GM23338 (cell line): ENCODE results near the gene RPRML. TPM values are rescaled to one million over a fixed set of nuclear protein-coding genes. Genes with fewer than 3 reads are reported as not detected.

Experiments
- ATAC-seq: fragments of 200-7000 bp; cut with Tn5 transposase; 3 replicates; pipeline ENCODE4 v1.9.1; 2020
- DNase-seq: peaks from one replicate; pipeline ENCODE4 v3.0.0-alpha.2; 2015; ENCODE audit warnings: low spot score
- H2AFZ ChIP-seq: fragments of 200-600 bp; sonication (generic); 2 replicates; pipeline ENCODE4 v1.8.0; 2016; ENCODE audit warnings: antibody characterized with exemption, mild to moderate bottlenecking, moderate library complexity
- H3F3A ChIP-seq: fragments of 200-600 bp; sonication (generic); replicated peaks from 2 replicates; pipeline ENCODE4 v1.8.0; 2017; ENCODE audit warnings: antibody characterized with exemption, mixed run types, low read depth
- H3K27ac ChIP-seq: fragments of 200-600 bp; sonication (generic); 2 replicates; pipeline ENCODE4 v1.6.1; 2016; ENCODE audit warnings: low read depth
- H3K27me3 ChIP-seq: fragments of 200-600 bp; sonication (generic); 2 replicates; pipeline ENCODE4 v1.8.0; 2016; ENCODE audit warnings: mild to moderate bottlenecking, mixed run types, moderate library complexity; ENCODE audit not compliant: insufficient read depth
- H3K36me3 ChIP-seq: fragments of 200-600 bp; sonication (generic); 2 replicates; pipeline ENCODE4 v1.8.0; 2016; ENCODE audit warnings: mild to moderate bottlenecking; ENCODE audit not compliant: insufficient read depth
- H3K4me1 ChIP-seq: fragments of 200-600 bp; sonication (generic); 2 replicates; pipeline ENCODE4 v1.8.0; 2016; ENCODE audit warnings: mild to moderate bottlenecking, moderate library complexity; ENCODE audit not compliant: insufficient read depth
- H3K4me2 ChIP-seq: fragments of 200-600 bp; sonication (generic); 2 replicates; pipeline ENCODE4 v1.7.1; 2017; ENCODE audit warnings: mixed run types
- H3K4me3 ChIP-seq: fragments of 200-600 bp; sonication (generic); 2 replicates; pipeline ENCODE4 v1.6.1; 2016; ENCODE audit warnings: mixed run types
- H3K79me2 ChIP-seq: fragments of 200-600 bp; sonication (generic); replicated peaks from 2 replicates; pipeline ENCODE4 v1.8.0; 2017; ENCODE audit warnings: mild to moderate bottlenecking; ENCODE audit not compliant: insufficient read depth
- H3K9me2 ChIP-seq: fragments of 200-600 bp; sonication (generic); 2 replicates; pipeline ENCODE4 v1.8.0; 2017; ENCODE audit not compliant: insufficient read depth
- H4K20me1 ChIP-seq: fragments of 200-600 bp; sonication (generic); replicated peaks from 2 replicates; pipeline ENCODE4 v1.8.0; 2017; ENCODE audit warnings: mild to moderate bottlenecking; ENCODE audit not compliant: insufficient read depth
- H3K27ac Mint-ChIP-seq: 2 replicates; pipeline ENCODE4 v1.8.0; 2020; ENCODE audit warnings: inconsistent platforms, mild to moderate bottlenecking, moderate library complexity, mixed read lengths
- H3K27me3 Mint-ChIP-seq: 3 replicates; pipeline ENCODE4 v1.8.0; 2022; ENCODE audit warnings: low read depth, mild to moderate bottlenecking, moderate library complexity, mixed read lengths, inconsistent platforms; ENCODE audit not compliant: insufficient read depth, poor library complexity
- H3K36me3 Mint-ChIP-seq: 3 replicates; pipeline ENCODE4 v1.8.0; 2021; ENCODE audit warnings: low read depth, mild to moderate bottlenecking, inconsistent platforms, moderate library complexity, mixed read lengths
- H3K4me1 Mint-ChIP-seq: 3 replicates; pipeline ENCODE4 v1.8.0; 2020; ENCODE audit warnings: mild to moderate bottlenecking, inconsistent platforms, mixed read lengths
- H3K4me3 Mint-ChIP-seq: 3 replicates; pipeline ENCODE4 v1.8.0; 2021; ENCODE audit warnings: moderate library complexity, mild to moderate bottlenecking, inconsistent platforms, mixed read lengths
- H3K9me3 Mint-ChIP-seq: 3 replicates; pipeline ENCODE4 v1.8.0; 2020; ENCODE audit warnings: moderate library complexity, mild to moderate bottlenecking, inconsistent platforms, mixed read lengths
- CREB1 ChIP-seq: fragments of 250-450 bp; sonication (Bioruptor Pico); IDR thresholded peaks from 2 replicates; pipeline ENCODE4 v1.5.0; 2020; ENCODE audit warnings: low read depth, mild to moderate bottlenecking, moderate library complexity
- EZH2 ChIP-seq: fragments of 200-600 bp; sonication (generic); IDR thresholded peaks from one replicate; pipeline ENCODE4 v1.8.0; 2017; ENCODE audit warnings: antibody characterized with exemption, mild to moderate bottlenecking, low read depth; ENCODE audit not compliant: unreplicated experiment
- EZH2phosphoT487 ChIP-seq: fragments of 200-600 bp; sonication (generic); IDR thresholded peaks from one replicate; pipeline ENCODE4 v1.8.1; 2018; ENCODE audit warnings: antibody characterized with exemption; ENCODE audit not compliant: unreplicated experiment
- JUNB ChIP-seq: IDR thresholded peaks from one replicate; pipeline ENCODE4 v1.6.1; 2016; ENCODE audit warnings: antibody characterized with exemption; ENCODE audit not compliant: unreplicated experiment
- NANOG ChIP-seq: IDR thresholded peaks from 2 replicates; pipeline ENCODE4 v1.6.1; 2016; ENCODE audit warnings: antibody characterized with exemption, borderline replicate concordance
- STAT1 ChIP-seq: IDR thresholded peaks from one replicate; pipeline ENCODE4 v1.6.1; 2016; ENCODE audit warnings: antibody characterized with exemption; ENCODE audit not compliant: unreplicated experiment
- ZNF114 ChIP-seq: fragments of 250-450 bp; sonication (Bioruptor Pico); IDR thresholded peaks from 2 replicates; pipeline ENCODE4 v1.5.0; 2020; ENCODE audit warnings: mild to moderate bottlenecking, moderate library complexity
- ZNF331 ChIP-seq: fragments of 250-450 bp; sonication (Bioruptor Pico); IDR thresholded peaks from 2 replicates; pipeline ENCODE4 v1.5.0; 2020; ENCODE audit warnings: low read depth, mild to moderate bottlenecking, moderate library complexity
- ZNF462 ChIP-seq: fragments of 250-450 bp; sonication (Bioruptor Pico); IDR thresholded peaks from 2 replicates; pipeline ENCODE4 v1.5.0; 2020; ENCODE audit warnings: mild to moderate bottlenecking, moderate library complexity
- polyA plus RNA-seq: library from polyadenylated mRNA; unstranded; fragments of >200 nt; fragmentation: Nextera tagmentation; extraction: Ambion mirVana; gene quantifications from 2 replicates; pipeline ENCODE4 v1.2.1, GENCODE V29; 2016
- total RNA-seq: library from RNA; depleted of rRNA; stranded (reverse); fragments of >200 nt; shearing (Covaris generic); gene quantifications from 2 replicates; pipeline ENCODE4 v1.2.3, GENCODE V29; 2014
- TF ChIP-seq, protein P1 (sequence below), 2 experiments: fragments of 200-600 bp in 1 of 2; sonication (generic) in 1 of 2; conservative IDR thresholded peaks; 2 replicates each; pipeline versions ENCODE4 v1.5.1 to v1.6.1; 2016 to 2017; ENCODE audit warnings: antibody characterized with exemption in 2 of 2, low read depth in 2 of 2, mild to moderate bottlenecking in 2 of 2, moderate library complexity in 1 of 2
- TF ChIP-seq, protein P2 (sequence below): IDR thresholded peaks from 2 replicates; pipeline ENCODE4 v1.6.1; 2016; ENCODE audit warnings: antibody characterized with exemption

RPRML gene
- total and polyA plus RNA-seq, 2 experiments from 2014 or later: 2.1 to 16.4 TPM

DNA sequence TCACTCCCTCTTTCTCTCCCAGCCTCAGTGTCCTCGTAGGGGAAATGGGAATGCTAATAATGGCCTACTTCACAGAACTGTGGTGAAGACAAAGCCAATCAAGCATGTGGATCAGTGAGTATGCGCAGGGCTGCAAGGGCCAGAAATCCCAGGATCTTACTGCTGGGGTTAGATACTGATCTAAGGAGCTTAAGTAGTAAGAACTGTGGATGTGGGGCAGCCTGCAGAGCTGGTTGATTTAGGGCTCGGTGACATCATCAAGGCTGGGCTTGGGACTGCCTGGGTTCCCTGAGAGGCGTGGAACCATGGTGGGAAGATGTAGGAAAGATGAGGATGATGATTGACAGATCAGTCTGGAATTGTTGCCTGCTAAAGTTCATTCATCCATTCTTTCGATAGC, 30.5 kb downstream of the RPRML start (continued):
- TF ChIP-seq, protein P1, sequence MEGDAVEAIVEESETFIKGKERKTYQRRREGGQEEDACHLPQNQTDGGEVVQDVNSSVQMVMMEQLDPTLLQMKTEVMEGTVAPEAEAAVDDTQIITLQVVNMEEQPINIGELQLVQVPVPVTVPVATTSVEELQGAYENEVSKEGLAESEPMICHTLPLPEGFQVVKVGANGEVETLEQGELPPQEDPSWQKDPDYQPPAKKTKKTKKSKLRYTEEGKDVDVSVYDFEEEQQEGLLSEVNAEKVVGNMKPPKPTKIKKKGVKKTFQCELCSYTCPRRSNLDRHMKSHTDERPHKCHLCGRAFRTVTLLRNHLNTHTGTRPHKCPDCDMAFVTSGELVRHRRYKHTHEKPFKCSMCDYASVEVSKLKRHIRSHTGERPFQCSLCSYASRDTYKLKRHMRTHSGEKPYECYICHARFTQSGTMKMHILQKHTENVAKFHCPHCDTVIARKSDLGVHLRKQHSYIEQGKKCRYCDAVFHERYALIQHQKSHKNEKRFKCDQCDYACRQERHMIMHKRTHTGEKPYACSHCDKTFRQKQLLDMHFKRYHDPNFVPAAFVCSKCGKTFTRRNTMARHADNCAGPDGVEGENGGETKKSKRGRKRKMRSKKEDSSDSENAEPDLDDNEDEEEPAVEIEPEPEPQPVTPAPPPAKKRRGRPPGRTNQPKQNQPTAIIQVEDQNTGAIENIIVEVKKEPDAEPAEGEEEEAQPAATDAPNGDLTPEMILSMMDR (conservative IDR thresholded peaks at IDR 0.05; ENCODE audit: low read depth in 2 of 2): no peak
- TF ChIP-seq EZH2phosphoT487: no peak

DNA sequence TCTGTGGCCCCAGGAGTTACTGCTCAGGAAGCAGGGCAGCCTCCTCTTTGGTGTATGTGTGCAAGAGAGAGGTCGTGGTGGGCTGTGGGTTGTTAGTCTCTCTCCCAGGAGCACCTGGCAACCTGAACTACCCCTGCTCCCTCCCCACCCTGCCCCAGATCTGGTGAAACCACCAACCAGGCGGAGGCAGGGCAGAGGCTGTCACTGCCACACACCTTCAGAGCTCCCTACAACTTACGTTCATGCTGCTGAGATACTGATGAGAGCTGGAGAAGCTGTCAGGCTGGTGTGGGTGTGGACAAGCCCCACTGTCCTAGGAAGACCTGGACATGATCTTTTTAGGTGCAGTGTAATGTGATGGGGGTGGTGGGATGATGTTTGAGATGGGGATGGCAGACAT, 31.8 kb downstream of the RPRML start:
- Histone ChIP-seq H3K4me1 (peaks cover 25% of the 10 kb centered on the region), H3K4me3 (no peak overlapping the region), H4K20me1 (0 out of 2 replicates have a peak, but pooled peaks cover under 1% of the 10 kb centered on the region), H3K9me2 (no peaks in the 10 kb centered on the region), H3F3A (0 out of 2 replicates have a peak, but pooled peaks cover 2% of the 10 kb centered on the region), H3K27ac (no peak overlapping the region), H3K36me3 (no peaks in the 10 kb centered on the region), H2AFZ (no peak overlapping the region), H3K4me2 (no peak overlapping the region), H3K79me2 (no peaks in the 10 kb centered on the region), H3K27me3 (no peaks in the 10 kb centered on the region)
- no peak overlapping the region for H3K4me3 Mint-ChIP-seq
- no peaks in the 10 kb centered on the region for H3K9me3 Mint-ChIP-seq
- no peak overlapping the region for H3K27ac Mint-ChIP-seq
- ATAC-seq: no peak
- peaks cover 21% of the 10 kb centered on the region for H3K27me3 Mint-ChIP-seq
- TF ChIP-seq ZNF331 (no peak), NANOG (no peak), EZH2 (no peak), CREB1 (CRISPR knock-in tag) (no peak), ZNF462 (no peak), STAT1 (no peak), JUNB (no peak), ZNF114 (no peak)
- TF ChIP-seq, protein P1 (conservative IDR thresholded peaks at IDR 0.05; ENCODE audit: low read depth in 2 of 2): no peak
- TF ChIP-seq, protein P2, sequence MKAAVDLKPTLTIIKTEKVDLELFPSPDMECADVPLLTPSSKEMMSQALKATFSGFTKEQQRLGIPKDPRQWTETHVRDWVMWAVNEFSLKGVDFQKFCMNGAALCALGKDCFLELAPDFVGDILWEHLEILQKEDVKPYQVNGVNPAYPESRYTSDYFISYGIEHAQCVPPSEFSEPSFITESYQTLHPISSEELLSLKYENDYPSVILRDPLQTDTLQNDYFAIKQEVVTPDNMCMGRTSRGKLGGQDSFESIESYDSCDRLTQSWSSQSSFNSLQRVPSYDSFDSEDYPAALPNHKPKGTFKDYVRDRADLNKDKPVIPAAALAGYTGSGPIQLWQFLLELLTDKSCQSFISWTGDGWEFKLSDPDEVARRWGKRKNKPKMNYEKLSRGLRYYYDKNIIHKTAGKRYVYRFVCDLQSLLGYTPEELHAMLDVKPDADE: no peak
- H3K36me3 Mint-ChIP-seq: no peaks in the 10 kb centered on the region
- DNase-seq: no peak
- H3K4me1 Mint-ChIP-seq: peaks cover 27% of the 10 kb centered on the region
